Gastroesophageal sphincter (tissue), 3 donors: ENCODE data around the gene RHOH.

Experiments used
- EP300 ChIP-seq: sonication (generic); formaldehyde crosslinking; IDR thresholded peaks from one replicate; pipeline ENCODE4 v1.6.1; 2017; ENCODE audit warnings: antibody characterized with exemption, mild to moderate bottlenecking
- POLR2A ChIP-seq, 2 donors: fragments of 450-650 bp; IDR thresholded peaks; one replicate each; pipeline ENCODE4 v1.6.1; 2017; ENCODE audit warnings: antibody characterized with exemption in 2 of 2, mild to moderate bottlenecking in 2 of 2, moderate library complexity in 1 of 2
- TF ChIP-seq, protein P1 (sequence below), 4 experiments: fragments of 200-600 bp in 2 of 4; fragments of 450-650 bp in 2 of 4; sonication (generic) in 1 of 4; IDR thresholded peaks; one replicate each; pipeline ENCODE4 v1.5.1; 2017 to 2019; ENCODE audit warnings: antibody characterized with exemption in 4 of 4, mild to moderate bottlenecking in 2 of 4, moderate library complexity in 2 of 4

DNA sequence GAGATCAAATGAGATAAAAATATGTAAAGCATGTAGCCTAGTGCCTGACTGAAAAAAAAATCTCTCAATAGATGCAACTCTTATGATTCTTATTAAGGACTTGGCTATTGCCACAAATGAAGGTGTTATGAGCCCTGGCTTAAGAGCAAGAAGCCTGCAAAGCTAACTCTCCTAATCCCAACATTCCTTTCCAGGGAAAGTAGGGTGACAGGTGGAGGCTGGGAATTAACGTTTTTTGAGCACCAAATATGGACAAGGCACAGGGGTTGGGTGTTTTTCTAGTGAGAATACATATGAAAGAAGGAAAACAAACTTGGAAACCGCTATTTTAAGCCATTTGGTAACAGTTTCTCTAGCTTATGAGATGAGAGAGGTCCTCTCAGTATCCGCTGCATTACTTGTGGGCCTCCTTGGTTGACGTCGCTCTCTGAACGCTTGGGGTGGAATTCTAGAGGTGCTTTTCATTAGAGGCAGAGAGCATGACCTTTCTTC, 2.4 kb downstream of the RHOH start:
- TF ChIP-seq, protein P1, sequence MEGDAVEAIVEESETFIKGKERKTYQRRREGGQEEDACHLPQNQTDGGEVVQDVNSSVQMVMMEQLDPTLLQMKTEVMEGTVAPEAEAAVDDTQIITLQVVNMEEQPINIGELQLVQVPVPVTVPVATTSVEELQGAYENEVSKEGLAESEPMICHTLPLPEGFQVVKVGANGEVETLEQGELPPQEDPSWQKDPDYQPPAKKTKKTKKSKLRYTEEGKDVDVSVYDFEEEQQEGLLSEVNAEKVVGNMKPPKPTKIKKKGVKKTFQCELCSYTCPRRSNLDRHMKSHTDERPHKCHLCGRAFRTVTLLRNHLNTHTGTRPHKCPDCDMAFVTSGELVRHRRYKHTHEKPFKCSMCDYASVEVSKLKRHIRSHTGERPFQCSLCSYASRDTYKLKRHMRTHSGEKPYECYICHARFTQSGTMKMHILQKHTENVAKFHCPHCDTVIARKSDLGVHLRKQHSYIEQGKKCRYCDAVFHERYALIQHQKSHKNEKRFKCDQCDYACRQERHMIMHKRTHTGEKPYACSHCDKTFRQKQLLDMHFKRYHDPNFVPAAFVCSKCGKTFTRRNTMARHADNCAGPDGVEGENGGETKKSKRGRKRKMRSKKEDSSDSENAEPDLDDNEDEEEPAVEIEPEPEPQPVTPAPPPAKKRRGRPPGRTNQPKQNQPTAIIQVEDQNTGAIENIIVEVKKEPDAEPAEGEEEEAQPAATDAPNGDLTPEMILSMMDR (IDR thresholded peaks at IDR 0.05) = no peak
- TF ChIP-seq POLR2A (IDR thresholded peaks at IDR 0.05) (no peak), EP300 (no peak)
